Measurements from ENCODE around the gene ACER1. TPM values are rescaled to one million over a fixed set of nuclear protein-coding genes. Genes with fewer than 3 reads are reported as not detected.
A peak's percentile ranks its signal among the peaks of the same experiment; 100 is the strongest.

ACER1 gene
- not detected for total RNA-seq
- polyA plus RNA-seq (2013, experiment 1 of 2), result not detected
- not detected for polyA plus RNA-seq (2013, experiment 2 of 2)
- long read RNA-seq, experiment 1, result 0 reads
- long read RNA-seq, experiment 2, result 0 reads
- long read RNA-seq, experiment 3, result 0 reads
- long read RNA-seq, experiment 4, result 0 reads

- no peak for TF ChIP-seq CTCF (conservative IDR thresholded peaks at IDR 0.05)
- no peak within 1 kb of the TSS for H3K4me3 Mint-ChIP-seq
- Histone ChIP-seq H3K9ac (ENCODE audit: extremely low read depth, low read length, poor library complexity, severe bottlenecking) (no peak within 1 kb of the TSS), H3K4me3 (ENCODE audit: low read length) (no peak within 1 kb of the TSS), H3K27ac (ENCODE audit: low read depth, low read length) (no peak within 1 kb of the TSS), H3K4me1 (ENCODE audit: control insufficient read depth, insufficient read depth, low read length) (no peaks in the 10 kb centered on the region), H3K27me3 (ENCODE audit: control insufficient read depth, insufficient read depth, low read length, poor library complexity, severe bottlenecking) (no peaks in the 10 kb centered on the region), H3K9me3 (ENCODE audit: control insufficient read depth, low read length) (no peaks in the 10 kb centered on the region), H3K36me3 (ENCODE audit: control insufficient read depth, insufficient read depth, low read length) (no peaks in the 10 kb centered on the region)
- no peaks in the 10 kb centered on the region for H3K27me3 Mint-ChIP-seq (ENCODE audit: insufficient read depth)
- H3K27ac Mint-ChIP-seq, result no peak within 1 kb of the TSS
- no peaks in the 10 kb centered on the region for H3K36me3 Mint-ChIP-seq (ENCODE audit: low read depth)
- H3K9me3 Mint-ChIP-seq, result peaks cover under 1% of the 10 kb centered on the region
- no peaks in the 10 kb centered on the region for H3K4me1 Mint-ChIP-seq
- WGBS, 2 experiments (ENCODE audit: insufficient coverage in 1 of 2, insufficient read length in 1 of 2), result 85 to 88% methylated on average over 12 to 17 of the region's 17 CpGs
- no peak for DNase-seq
Observed at GRCh38 chr19:6333439-6333838, at the start of gene ACER1. TSS of gene ACER1 (minus strand) at chr19:6333612. CDS start at chr19:6333551, 61 bp downstream.

GRCh38 chr19:6383188-6383587 is 49.8 kb upstream of the ACER1 start:
- Histone ChIP-seq H3K4me3 (ENCODE audit: low read length) (no peak overlapping the region), H3K4me1 (ENCODE audit: control insufficient read depth, insufficient read depth, low read length) (peaks cover 4% of the 10 kb centered on the region), H3K27me3 (ENCODE audit: control insufficient read depth, insufficient read depth, low read length, poor library complexity, severe bottlenecking) (no peaks in the 10 kb centered on the region), H3K9me3 (ENCODE audit: control insufficient read depth, low read length) (peaks cover 11% of the 10 kb centered on the region), H3K27ac (ENCODE audit: low read depth, low read length) (no peak overlapping the region), H3K36me3 (ENCODE audit: control insufficient read depth, insufficient read depth, low read length) (peaks cover 82% of the 10 kb centered on the region), H3K9ac (ENCODE audit: extremely low read depth, low read length, poor library complexity, severe bottlenecking) (no peak overlapping the region)
- Mint-ChIP-seq H3K9me3 (peaks cover 13% of the 10 kb centered on the region), H3K27ac (no peak overlapping the region), H3K4me1 (no peaks in the 10 kb centered on the region), H3K27me3 (ENCODE audit: insufficient read depth) (no peaks in the 10 kb centered on the region), H3K36me3 (ENCODE audit: low read depth) (peaks cover 81% of the 10 kb centered on the region), H3K4me3 (no peak overlapping the region)
- no peak for DNase-seq
- WGBS, 2 experiments (ENCODE audit: insufficient coverage in 1 of 2, insufficient read length in 1 of 2), result 95 to 98% methylated on average over 12 to 19 of the region's 19 CpGs
- no peak for TF ChIP-seq CTCF (conservative IDR thresholded peaks at IDR 0.05)

- Mint-ChIP-seq H3K4me3 (no peak overlapping the region), H3K9me3 (peaks cover 13% of the 10 kb centered on the region), H3K4me1 (no peaks in the 10 kb centered on the region), H3K27ac (no peak overlapping the region), H3K27me3 (ENCODE audit: insufficient read depth) (no peaks in the 10 kb centered on the region), H3K36me3 (ENCODE audit: low read depth) (peaks cover 72% of the 10 kb centered on the region)
- Histone ChIP-seq H3K27ac (ENCODE audit: low read depth, low read length) (no peak overlapping the region), H3K9me3 (ENCODE audit: control insufficient read depth, low read length) (peaks cover 11% of the 10 kb centered on the region), H3K27me3 (ENCODE audit: control insufficient read depth, insufficient read depth, low read length, poor library complexity, severe bottlenecking) (no peaks in the 10 kb centered on the region), H3K4me1 (ENCODE audit: control insufficient read depth, insufficient read depth, low read length) (peaks cover 5% of the 10 kb centered on the region), H3K36me3 (ENCODE audit: control insufficient read depth, insufficient read depth, low read length) (peaks cover 67% of the 10 kb centered on the region), H3K9ac (ENCODE audit: extremely low read depth, low read length, poor library complexity, severe bottlenecking) (no peak overlapping the region), H3K4me3 (ENCODE audit: low read length) (no peak overlapping the region)
- 92 to 97% methylated on average over 23 to 38 of the region's 40 CpGs for WGBS, 2 experiments (ENCODE audit: insufficient coverage in 1 of 2, insufficient read length in 1 of 2)
- no peak for TF ChIP-seq CTCF (conservative IDR thresholded peaks at IDR 0.05)
- DNase-seq, result peak; percentile 42
Observed at GRCh38 chr19:6381030-6381750, 47.8 kb upstream of the ACER1 start.

All from endodermal cell (in vitro differentiated cells).